Central memory CD8-positive, alpha-beta T cell (primary cell): ENCODE results near the gene PHACTR3.

Experiments used
- ATAC-seq: fragments of 150-1000 bp; cut with Tn5 transposase; replicated peaks from 2 replicates; pipeline ENCODE4 v1.10.0; 2022; ENCODE audit warnings: mild to moderate bottlenecking, moderate FRiP score, moderate number of reproducible peaks; ENCODE audit not compliant: poor library complexity, severe bottlenecking; ENCODE audit errors: extremely low read depth
- DNase-seq, 2 donors: peaks; one replicate each; pipeline ENCODE4 v3.0.0; 2021; ENCODE audit warnings: low spot score in 2 of 2
- H3K27ac Mint-ChIP-seq: one replicate; pipeline ENCODE4 v1.8.0; 2022; ENCODE audit warnings: low read depth, mild to moderate bottlenecking, moderate library complexity, mixed read lengths
- H3K27me3 Mint-ChIP-seq: one replicate; pipeline ENCODE4 v1.8.0; 2022; ENCODE audit warnings: mixed read lengths
- H3K36me3 Mint-ChIP-seq: one replicate; pipeline ENCODE4 v1.8.0; 2022; ENCODE audit warnings: mild to moderate bottlenecking, moderate library complexity, mixed read lengths; ENCODE audit not compliant: insufficient read depth
- H3K4me1 Mint-ChIP-seq: one replicate; pipeline ENCODE4 v1.8.0; 2022; ENCODE audit warnings: mixed read lengths
- H3K4me3 Mint-ChIP-seq: one replicate; pipeline ENCODE4 v1.8.0; 2022; ENCODE audit warnings: mild to moderate bottlenecking, moderate library complexity, mixed read lengths
- H3K9me3 Mint-ChIP-seq: one replicate; pipeline ENCODE4 v1.8.0; 2022; ENCODE audit warnings: mixed read lengths

The PHACTR3 gene

DNA sequence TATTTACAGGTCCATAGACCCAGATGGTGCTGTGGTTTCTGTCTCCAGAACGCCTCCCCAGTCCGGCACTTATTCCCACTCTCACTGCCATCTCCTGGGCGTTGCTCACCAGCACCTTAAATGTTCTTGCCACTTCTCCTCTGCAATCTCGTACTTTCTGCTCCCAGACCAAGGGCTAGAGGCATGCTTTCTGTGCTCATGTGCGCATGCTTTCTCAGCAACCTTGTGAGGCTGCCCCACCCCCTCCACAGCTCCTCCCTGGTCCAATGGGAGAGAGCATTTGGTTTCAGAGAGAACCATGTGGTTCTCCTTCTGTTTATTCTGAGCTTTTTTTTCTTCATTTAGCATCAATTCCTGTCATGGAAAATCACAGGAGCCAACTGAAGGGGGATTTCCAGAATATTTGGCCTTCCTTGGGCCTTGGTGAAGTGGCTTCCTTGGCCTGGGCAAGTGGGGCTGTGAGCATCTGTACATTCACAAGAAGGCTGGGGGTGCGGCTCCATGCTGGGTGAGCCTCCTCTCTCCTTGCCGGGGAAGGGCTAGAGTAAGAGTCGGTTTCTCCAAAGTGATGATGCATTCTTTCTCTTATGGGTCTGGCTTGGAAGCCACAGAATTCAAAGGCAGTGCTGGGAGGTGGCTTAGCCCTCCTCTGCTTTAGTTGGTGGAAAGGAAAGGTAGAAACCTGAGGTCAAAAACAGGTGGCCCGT lies 66.6 kb downstream of the PHACTR3 start:
- Mint-ChIP-seq H3K4me3 (no peak overlapping the region), H3K27ac (no peak overlapping the region), H3K4me1 (no peaks in the 10 kb centered on the region), H3K9me3 (no peaks in the 10 kb centered on the region), H3K27me3 (peaks cover 45% of the 10 kb centered on the region), H3K36me3 (no peaks in the 10 kb centered on the region)
- ATAC-seq (no peak), DNase-seq (no peak)

DNA sequence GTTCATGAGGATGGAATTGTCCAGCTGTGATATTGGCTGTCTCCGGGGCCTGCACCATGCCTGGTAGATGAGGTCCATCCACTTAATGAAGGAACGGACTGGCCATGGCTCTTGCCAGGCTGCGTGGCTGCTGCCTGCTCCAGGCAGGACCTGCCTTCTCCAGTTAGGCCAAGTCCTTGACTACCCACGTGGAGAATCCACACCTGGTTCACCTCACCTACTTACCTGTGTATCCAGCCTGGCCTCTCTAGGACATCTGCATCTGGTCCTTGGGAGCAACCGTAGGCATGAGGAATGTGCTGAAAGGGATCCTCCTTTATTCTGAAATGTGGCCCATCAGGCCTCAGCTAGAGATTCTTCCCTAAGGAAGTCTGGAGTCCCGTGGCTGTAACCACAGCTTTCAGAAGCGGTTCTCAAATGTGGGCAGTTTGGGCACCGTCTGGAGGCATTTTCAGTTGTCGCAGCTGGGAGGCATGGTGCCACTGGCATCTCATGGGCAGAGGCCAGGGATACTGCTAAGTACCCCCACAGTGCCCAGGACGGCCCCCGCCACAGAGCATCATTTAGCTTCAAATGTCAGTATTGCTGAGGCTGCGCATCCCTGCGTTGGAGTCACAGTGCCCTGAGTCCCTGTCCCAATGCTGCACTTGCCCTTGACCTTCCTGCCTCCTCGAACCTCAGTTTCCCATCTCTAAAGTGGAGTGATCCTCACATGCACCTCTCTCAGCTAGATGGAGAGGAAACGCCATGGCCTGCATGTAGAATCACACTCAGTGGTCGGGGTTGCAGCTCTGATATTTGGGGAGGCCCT lies 67.5 kb downstream of the PHACTR3 start:
- ATAC-seq = no peak
- Mint-ChIP-seq H3K27ac (no peak overlapping the region), H3K4me1 (no peaks in the 10 kb centered on the region), H3K27me3 (peaks cover 51% of the 10 kb centered on the region), H3K9me3 (no peaks in the 10 kb centered on the region), H3K4me3 (no peak overlapping the region), H3K36me3 (no peaks in the 10 kb centered on the region)
- no peak for DNase-seq

DNA sequence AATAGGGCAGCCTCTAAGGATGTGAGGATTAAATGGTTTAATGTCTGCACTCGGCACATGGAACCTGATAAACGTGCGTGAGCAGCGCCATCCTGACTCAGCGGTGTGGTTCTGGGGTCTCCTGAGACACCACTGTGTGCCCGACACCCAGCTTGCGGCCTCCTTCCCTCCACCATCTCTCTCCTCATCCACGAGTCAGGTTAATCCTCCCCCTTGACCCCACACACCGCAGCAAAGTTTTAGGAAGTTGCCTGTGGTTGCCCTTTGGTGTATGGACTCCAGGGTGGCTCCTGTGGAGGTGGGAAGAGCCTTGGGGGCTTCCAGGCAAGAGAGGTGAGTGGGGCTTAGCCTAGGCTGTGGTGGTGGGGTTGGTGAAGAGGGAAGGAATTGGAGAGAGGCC lies 68.2 kb downstream of the PHACTR3 start:
- H3K4me3 Mint-ChIP-seq = no peak overlapping the region
- no peaks in the 10 kb centered on the region for H3K9me3 Mint-ChIP-seq
- H3K27me3 Mint-ChIP-seq = peaks cover 57% of the 10 kb centered on the region
- no peaks in the 10 kb centered on the region for H3K4me1 Mint-ChIP-seq
- H3K36me3 Mint-ChIP-seq = no peaks in the 10 kb centered on the region
- ATAC-seq (no peak), DNase-seq (no peak)
- H3K27ac Mint-ChIP-seq = no peak overlapping the region

DNA sequence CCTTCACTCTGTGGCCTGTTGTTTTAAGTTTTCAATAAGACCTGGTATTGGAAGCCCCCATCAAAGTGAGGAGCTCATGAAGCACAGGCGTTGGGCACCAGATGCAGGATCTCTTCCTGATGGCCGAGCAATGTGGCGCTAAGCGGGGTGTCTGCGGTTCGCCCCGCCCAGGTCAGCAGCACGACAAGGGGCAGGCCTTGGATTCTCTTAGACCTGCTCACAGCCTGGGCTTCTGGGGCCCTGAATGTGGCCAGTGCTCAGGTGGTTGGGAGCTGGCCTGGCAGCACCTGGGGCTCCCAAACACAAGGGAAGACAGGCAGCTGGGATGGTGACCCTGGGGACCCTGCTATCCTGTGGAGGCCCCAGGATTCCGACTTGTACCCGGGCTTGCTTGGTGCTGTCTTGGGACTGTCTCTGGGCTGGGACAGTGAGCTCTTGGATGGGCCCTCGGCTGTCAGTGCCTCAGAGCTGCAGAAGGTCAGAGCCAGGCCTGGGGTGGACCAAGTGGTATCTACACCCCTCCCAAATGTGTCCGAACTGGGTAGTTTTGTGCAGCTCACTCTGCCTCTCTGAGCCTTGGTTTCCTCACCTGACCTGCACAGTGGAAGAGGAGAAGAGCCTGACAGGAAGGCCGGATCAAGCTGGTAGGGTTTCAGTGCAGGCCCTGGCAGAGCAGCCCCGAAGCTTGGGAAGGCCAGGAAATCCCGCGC lies 69.1 kb downstream of the PHACTR3 start:
- ATAC-seq = no peak
- DNase-seq = no peak
- Mint-ChIP-seq H3K4me3 (no peak overlapping the region), H3K4me1 (no peaks in the 10 kb centered on the region), H3K27me3 (peaks cover 59% of the 10 kb centered on the region), H3K9me3 (no peaks in the 10 kb centered on the region), H3K27ac (no peak overlapping the region), H3K36me3 (no peaks in the 10 kb centered on the region)

DNA sequence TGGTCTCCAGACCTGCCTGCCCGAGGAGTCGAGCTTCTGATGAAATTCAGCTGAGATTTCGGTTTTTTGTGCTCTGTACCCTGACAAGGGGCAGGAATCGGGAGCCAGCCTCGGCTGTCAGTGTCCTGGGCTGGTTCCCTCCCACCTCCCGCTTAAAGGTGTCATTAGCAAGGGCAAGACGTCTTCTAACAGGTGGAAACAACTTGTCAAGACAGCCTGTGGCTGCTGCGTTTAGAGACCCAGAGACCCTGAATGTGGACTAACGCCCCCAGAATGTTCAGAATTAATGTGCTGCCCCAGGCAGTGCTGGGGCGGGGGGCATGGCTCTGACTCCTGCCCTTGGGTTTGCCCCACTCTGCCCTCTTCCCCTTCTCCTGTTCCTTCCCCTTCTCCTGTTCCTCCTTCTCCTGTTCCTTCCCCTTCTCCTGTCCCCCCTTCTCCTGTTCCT lies 69.7 kb downstream of the PHACTR3 start:
- no peak for ATAC-seq
- no peak for DNase-seq
- H3K36me3 Mint-ChIP-seq = no peaks in the 10 kb centered on the region
- peaks cover 64% of the 10 kb centered on the region for H3K27me3 Mint-ChIP-seq
- H3K27ac Mint-ChIP-seq = no peak overlapping the region
- H3K4me1 Mint-ChIP-seq = no peaks in the 10 kb centered on the region
- no peak overlapping the region for H3K4me3 Mint-ChIP-seq
- H3K9me3 Mint-ChIP-seq = no peaks in the 10 kb centered on the region

DNA sequence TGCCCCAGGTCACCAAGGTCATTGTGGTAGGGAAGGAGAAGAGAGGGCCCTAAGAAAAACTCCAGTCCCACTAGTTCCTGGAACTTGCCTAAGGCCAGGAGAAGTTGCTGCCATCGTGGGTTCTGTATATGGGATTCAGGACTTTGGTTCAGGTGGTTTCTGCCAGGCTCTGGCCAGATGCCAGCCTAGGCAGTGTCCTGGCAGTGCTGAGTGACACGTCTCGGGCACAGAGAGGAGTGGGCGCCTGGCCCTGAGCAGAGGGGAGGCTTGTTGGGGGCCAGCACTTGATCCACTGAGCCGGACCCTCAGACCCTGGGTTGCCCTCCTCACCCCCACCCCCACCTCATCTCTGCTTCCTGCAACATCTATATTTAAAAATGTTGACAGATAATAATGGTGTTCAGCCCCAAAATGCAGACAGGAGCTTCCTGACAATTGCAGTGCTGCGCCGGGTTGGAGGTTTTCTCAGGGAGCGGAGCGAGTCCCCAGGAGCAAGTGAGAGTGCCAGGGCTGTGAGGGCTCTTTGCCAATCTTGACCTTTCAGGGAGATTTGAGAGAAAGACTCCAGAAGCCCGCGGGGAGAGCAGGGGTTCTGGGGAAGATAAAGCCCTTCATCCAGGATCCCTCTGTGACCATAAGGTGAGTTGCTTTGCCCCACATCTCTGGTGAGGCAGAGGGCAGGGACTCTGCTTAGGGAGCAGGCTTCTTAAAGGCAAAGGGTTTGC lies 71.9 kb downstream of the PHACTR3 start:
- no peak overlapping the region for H3K4me3 Mint-ChIP-seq
- H3K4me1 Mint-ChIP-seq = no peaks in the 10 kb centered on the region
- H3K9me3 Mint-ChIP-seq = no peaks in the 10 kb centered on the region
- no peaks in the 10 kb centered on the region for H3K36me3 Mint-ChIP-seq
- H3K27me3 Mint-ChIP-seq = peaks cover 70% of the 10 kb centered on the region
- ATAC-seq = no peak
- H3K27ac Mint-ChIP-seq = no peak overlapping the region
- no peak for DNase-seq

DNA sequence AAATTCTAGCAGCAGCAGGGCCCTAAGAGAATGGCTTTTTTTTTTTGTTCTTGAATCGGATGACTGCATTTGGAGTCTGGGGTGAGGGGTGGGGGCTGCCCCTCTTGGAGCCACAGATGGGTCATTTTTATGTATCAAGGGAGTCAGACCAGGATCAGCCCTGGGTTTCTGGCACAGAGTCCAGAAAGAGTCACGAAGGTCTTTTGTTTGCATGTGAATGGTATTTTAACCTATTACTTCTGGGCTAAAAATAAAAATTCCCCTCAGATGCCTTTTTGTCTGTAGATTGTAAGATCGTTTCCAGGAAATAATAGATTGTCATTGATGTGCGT lies 72.5 kb downstream of the PHACTR3 start:
- peaks cover 70% of the 10 kb centered on the region for H3K27me3 Mint-ChIP-seq
- no peak for ATAC-seq

DNA sequence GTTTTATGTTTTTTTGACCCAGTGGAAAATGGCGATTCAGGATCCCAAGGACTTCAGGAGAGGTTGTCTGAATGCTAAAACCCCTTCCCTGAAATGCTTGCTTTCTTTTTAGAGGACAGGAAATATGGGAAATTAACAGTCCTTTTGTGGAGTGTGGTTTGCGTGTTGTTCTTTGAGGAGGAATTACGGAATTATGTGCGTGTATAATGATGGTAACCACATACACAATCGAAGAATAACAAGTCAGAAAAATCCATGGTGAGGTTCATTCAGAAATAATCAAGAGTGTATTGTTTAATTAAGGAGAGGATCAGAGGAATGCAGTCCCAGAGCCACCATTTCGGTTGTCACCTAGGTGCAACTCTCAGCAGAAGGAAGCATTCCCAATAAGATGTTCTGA lies 73.2 kb downstream of the PHACTR3 start:
- Mint-ChIP-seq H3K4me1 (no peaks in the 10 kb centered on the region), H3K4me3 (no peak overlapping the region), H3K27ac (no peak overlapping the region), H3K9me3 (no peaks in the 10 kb centered on the region), H3K27me3 (peaks cover 71% of the 10 kb centered on the region), H3K36me3 (no peaks in the 10 kb centered on the region)
- ATAC-seq = no peak
- DNase-seq = no peak

More for the DNA sequence above, 72.5 kb downstream of the PHACTR3 start:
- no peak overlapping the region for H3K27ac Mint-ChIP-seq
- no peak overlapping the region for H3K4me3 Mint-ChIP-seq
- no peaks in the 10 kb centered on the region for H3K4me1 Mint-ChIP-seq
- no peak for DNase-seq
- H3K9me3 Mint-ChIP-seq = no peaks in the 10 kb centered on the region
- no peaks in the 10 kb centered on the region for H3K36me3 Mint-ChIP-seq

DNA sequence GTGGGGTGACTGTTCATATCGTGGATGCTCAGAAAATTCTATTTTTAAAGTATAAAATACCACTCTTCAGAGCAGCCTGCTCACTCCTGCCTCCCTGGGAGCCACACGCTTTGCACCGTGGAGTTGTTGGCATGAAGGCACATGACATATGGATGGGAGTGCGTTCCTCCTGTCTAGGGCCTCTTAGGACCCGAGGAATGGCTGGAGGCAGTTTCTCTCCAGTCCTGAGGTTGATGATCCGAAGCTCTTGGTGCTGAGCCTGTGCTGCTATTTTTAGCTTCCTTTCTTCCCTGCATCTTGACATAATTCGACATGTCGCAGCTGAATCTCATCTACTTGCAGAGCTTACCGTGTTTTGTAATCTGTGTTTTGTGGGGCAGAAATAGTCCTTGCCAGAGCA lies 73.9 kb downstream of the PHACTR3 start:
- ATAC-seq = no peak
- Mint-ChIP-seq H3K4me1 (no peaks in the 10 kb centered on the region), H3K27ac (no peak overlapping the region)

DNA sequence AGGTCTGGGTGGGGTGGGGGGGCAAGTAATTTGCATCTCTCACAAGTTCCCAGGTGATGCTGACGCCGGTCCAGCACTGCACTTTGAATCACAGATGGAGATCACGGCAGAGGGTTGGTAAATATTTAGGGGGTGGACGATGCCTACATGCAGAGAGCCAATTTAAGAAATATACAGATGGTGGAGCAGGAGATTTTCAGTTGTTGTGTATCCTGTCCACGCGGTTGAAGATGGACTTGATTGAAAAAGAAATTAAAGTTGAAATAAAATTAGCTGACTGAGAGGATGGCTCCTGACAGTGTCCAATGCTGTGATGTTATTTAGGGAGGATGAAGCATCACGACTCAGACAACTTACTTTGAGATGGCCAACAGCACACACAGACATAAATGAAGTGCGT lies 74.6 kb downstream of the PHACTR3 start:
- no peak for ATAC-seq
- no peak for DNase-seq
- no peak overlapping the region for H3K4me3 Mint-ChIP-seq
- peaks cover 2% of the 10 kb centered on the region for H3K36me3 Mint-ChIP-seq
- peaks cover 62% of the 10 kb centered on the region for H3K27me3 Mint-ChIP-seq
- H3K9me3 Mint-ChIP-seq = no peaks in the 10 kb centered on the region
- H3K4me1 Mint-ChIP-seq = no peaks in the 10 kb centered on the region
- no peak overlapping the region for H3K27ac Mint-ChIP-seq

More for the DNA sequence above, 73.9 kb downstream of the PHACTR3 start:
- Mint-ChIP-seq H3K4me3 (no peak overlapping the region), H3K9me3 (no peaks in the 10 kb centered on the region), H3K27me3 (peaks cover 69% of the 10 kb centered on the region), H3K36me3 (peaks cover 2% of the 10 kb centered on the region)
- no peak for DNase-seq

DNA sequence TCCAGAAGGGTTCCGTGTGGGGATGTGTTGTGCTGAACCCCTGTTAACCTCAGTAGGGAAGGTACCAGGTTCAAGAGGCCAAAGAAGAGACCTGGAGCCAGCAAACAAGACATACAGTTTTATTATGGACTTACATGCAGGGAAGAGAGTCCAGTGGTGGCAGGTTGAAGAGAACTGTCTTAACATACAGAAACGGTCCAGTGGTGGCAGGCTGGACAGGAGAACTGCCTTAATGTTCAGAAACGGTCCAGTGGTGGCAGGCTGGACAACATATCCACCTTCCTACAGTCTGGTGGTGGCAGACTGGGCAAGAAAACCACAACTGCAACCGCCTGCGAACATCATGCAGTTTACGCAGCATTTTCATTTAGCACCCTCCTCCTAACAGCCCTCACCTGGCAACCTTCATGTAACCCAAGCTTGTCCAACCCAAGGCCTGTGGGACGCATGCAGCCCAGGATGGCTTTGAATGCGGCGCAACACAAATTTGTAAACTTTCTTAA lies 75.9 kb downstream of the PHACTR3 start:
- Mint-ChIP-seq H3K36me3 (peaks cover 2% of the 10 kb centered on the region), H3K27me3 (peaks cover 57% of the 10 kb centered on the region), H3K4me1 (no peaks in the 10 kb centered on the region), H3K4me3 (no peak overlapping the region), H3K27ac (no peak overlapping the region), H3K9me3 (no peaks in the 10 kb centered on the region)
- ATAC-seq (no peak), DNase-seq (no peak)

DNA sequence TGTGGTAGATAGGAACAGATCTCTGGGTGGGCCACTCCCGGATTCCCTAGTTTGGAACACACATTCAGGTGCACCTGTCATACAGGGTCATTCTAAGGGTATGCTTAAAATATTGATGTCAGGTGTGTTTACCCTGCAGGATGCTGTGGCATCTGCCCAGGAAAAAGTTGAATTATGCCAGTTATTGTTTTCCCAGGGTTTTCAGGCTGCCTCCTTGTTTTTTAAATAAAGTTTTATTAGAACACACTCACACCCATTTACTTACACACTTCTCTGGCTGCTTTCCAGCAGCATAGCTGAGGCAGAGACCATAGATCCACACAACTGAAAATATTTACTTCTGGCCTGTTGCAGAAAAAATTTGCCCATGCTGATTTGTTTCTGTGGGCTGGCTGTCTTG lies 76.5 kb downstream of the PHACTR3 start:
- DNase-seq = no peak
- Mint-ChIP-seq H3K4me3 (no peak overlapping the region), H3K27me3 (peaks cover 52% of the 10 kb centered on the region), H3K9me3 (no peaks in the 10 kb centered on the region), H3K27ac (no peak overlapping the region), H3K4me1 (no peaks in the 10 kb centered on the region), H3K36me3 (peaks cover 2% of the 10 kb centered on the region)
- ATAC-seq = no peak
